GM15510 (cell line): ENCODE measurements around the gene SSTR4.

Experiments
- POLR2A ChIP-seq: IDR thresholded peaks from 3 replicates; pipeline ENCODE4 v1.6.1; 2011; ENCODE audit warnings: borderline replicate concordance; ENCODE audit not compliant: insufficient read length; ENCODE audit errors: extremely low read depth

SSTR4 gene

GRCh38 chr20:23034721-23035671 is at the start of gene SSTR4:
SSTR4 (plus strand) TSS chr20:23035312; CDS start chr20:23035484, 172 bp downstream.
- no peak for TF ChIP-seq POLR2A

- TF ChIP-seq POLR2A: no peak
These were observed 48.5 kb upstream of the SSTR4 start for GRCh38 chr20:22986601-22987000.

- TF ChIP-seq POLR2A: no peak
These were observed 41.3 kb upstream of the SSTR4 start for GRCh38 chr20:22993823-22994222.

- no peak for TF ChIP-seq POLR2A
These were observed 39.2 kb upstream of the SSTR4 start for GRCh38 chr20:22995923-22996322.

GRCh38 chr20:22998476-22998875 is 36.6 kb upstream of the SSTR4 start:
- TF ChIP-seq POLR2A: no peak

- no peak for TF ChIP-seq POLR2A
These were observed 35.4 kb upstream of the SSTR4 start for GRCh38 chr20:22999756-23000155.

GRCh38 chr20:23000232-23000947 is 34.7 kb upstream of the SSTR4 start:
- no peak for TF ChIP-seq POLR2A

- TF ChIP-seq POLR2A: no peak
These were observed 32.8 kb upstream of the SSTR4 start for GRCh38 chr20:23002276-23002675.

GRCh38 chr20:23003077-23003635 is 32.0 kb upstream of the SSTR4 start:
- no peak for TF ChIP-seq POLR2A

- TF ChIP-seq POLR2A: no peak
These were observed 31.1 kb upstream of the SSTR4 start for GRCh38 chr20:23003881-23004460.

GRCh38 chr20:23005776-23006175 is 29.3 kb upstream of the SSTR4 start:
- no peak for TF ChIP-seq POLR2A

GRCh38 chr20:23007462-23007861 is 27.6 kb upstream of the SSTR4 start:
- TF ChIP-seq POLR2A: no peak

- TF ChIP-seq POLR2A: no peak
These were observed 27.0 kb upstream of the SSTR4 start for GRCh38 chr20:23007886-23008655.

- TF ChIP-seq POLR2A: no peak
These were observed 26.4 kb upstream of the SSTR4 start for GRCh38 chr20:23008667-23009066.
